GM18526 (cell line): ENCODE measurements around the gene DLG4.

Source experiments
- POLR2A ChIP-seq: IDR thresholded peaks from 3 replicates; pipeline ENCODE4 v1.6.1; 2011; ENCODE audit not compliant: insufficient read length; ENCODE audit errors: extremely low read depth

The DLG4 gene

DNA sequence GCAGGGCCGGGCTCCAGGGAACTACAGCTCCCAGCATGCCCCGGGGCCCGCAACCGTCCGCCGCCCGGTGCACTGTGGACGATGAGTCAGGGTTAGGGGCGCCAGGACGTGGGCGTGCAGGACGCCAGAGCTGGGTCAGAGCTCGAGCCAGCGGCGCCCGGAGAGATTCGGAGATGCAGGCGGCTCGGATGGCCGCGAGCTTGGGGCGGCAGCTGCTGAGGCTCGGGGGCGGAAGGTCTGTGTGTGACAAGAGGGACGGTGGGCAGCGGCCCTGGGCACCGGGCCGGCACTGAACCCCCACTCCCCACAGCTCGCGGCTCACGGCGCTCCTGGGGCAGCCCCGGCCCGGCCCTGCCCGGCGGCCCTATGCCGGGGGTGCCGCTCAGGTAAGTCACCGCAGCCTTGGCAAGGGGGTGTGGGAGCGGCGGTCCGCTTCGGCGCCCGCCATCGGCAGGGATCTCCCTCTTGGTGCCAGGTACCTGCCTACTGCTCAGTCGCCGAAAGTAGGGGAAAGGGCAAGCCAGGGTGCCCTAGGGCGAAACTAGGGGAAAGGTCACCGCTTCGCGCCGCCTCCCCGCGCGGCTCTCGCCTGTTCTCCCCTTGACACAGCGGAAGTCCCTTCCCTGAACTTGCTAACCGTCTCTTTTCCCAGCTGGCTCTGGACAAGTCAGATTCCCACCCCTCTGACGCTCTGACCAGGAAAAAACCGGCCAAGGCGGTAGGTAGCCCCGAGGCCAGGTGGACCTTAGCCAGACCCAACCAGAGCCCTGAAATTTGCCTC, at the start of gene DLG4, which contains the start of gene ACADVL:
Gene DLG4 (minus strand): TSS at position 25 of the 781 bp plus-strand sequence.
Gene ACADVL (plus strand): TSS at position 127 of the 781 bp plus-strand sequence. CDS start 47 bp downstream, at position 174.
- TF ChIP-seq POLR2A: peak; percentile 75

DNA sequence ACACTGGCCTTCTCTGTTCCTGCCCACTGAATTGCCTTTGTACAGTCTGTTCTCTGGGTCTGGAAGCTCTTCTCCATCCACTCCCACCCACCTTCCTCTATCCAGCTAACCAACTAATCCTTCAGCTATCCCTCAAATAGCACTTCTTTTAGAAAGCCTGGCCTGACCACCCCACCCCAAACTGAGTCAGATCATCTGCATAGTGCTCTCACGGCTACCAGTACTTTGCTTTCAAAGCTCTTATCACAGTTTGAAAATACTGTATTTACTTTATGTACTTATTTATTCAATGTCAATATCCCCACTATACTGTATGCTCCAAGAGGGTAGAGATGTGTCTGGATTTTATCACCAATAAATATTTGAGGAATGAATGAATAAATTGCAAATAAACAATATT, 47.1 kb upstream of the DLG4 start:
- no peak for TF ChIP-seq POLR2A

GRCh38 chr17:7263801-7264078, 44.1 kb upstream of the DLG4 start:
- no peak for TF ChIP-seq POLR2A

DNA sequence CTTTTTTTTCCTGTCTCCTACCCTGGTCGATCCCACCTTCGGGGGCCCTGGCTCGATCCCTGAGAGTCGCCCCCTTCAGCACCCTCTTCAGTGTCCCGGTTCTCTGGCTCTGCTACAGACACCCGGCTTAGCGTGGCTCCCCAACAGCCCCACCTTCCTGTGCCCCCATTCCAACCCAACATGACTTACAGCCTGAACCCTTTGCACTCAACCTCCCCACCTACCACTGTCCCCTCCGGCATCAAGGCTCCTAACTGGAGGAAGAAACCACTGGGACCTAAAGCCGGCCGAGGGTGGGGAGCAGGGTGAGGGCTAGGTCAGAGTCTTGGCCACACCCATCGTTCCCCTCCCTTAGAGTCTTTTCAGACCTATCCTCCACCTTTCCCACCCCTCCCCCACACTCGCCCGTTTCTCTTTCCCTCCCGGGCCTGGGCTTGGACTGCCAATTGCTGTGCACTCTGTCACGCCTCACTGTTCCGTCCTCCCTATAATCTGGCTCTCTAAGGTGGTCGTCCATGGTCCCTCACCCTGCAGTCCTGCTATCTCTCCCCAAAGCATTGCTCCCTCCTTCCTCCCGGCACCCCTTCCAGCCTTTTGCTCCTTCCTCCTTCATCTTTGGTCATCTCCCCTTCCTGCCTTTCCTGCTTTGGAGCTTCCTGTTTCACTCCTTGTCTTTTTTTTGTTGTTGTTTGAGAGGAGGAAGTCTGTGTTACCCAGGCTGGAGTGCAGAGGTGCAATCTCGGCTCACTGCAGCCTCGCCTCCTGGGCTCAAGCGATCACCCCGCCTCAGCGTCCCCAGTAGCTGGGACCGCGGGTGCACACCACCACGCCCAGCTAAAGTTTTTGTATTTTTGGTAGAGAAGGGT, 43.5 kb upstream of the DLG4 start:
- TF ChIP-seq POLR2A: no peak

DNA sequence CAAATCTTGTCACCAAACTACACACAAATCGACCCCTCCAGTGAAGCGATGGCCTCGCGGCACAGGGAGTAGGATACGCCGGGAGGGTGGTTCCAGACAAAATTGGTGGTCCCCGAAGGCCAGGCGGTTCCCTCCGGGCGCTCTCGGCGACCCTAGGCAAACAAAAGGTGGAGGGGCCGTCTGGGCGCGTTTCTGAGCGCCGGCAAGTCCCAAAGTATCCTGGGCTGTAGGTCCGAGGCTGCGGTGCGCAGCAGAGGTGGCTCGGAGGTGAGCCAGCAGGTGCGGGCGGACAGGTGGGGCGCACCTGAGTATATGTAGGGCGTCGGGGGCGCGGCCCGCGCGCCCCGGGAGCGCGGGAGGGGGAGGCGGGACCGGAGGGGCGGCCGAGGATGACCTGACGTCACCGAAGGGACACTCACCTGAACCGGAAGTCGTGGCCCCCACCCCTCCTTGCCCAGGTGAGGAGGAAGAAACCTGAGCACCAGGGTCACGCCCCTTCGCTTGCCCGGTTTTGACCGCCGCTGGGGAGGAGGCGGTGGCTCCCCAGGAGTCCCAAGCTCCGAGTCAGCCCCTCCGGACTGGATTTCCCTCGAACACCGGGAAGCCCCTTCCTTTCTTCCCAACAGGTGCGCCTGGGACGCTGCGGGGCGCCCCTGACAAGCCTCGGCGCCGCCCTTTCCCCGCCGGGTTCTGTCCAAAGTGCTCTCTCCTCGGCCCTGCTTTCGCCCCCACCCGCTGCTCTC, 42.7 kb upstream of the DLG4 start, which contains the start of gene CLDN7:
Gene CLDN7 (minus strand): TSS at position 287 of the 743 bp plus-strand sequence. CDS start 435 bp downstream, outside the sequence.
- no peak for TF ChIP-seq POLR2A

- TF ChIP-seq POLR2A: no peak
Observed at GRCh38 chr17:7261379-7262191, 41.9 kb upstream of the DLG4 start.

DNA sequence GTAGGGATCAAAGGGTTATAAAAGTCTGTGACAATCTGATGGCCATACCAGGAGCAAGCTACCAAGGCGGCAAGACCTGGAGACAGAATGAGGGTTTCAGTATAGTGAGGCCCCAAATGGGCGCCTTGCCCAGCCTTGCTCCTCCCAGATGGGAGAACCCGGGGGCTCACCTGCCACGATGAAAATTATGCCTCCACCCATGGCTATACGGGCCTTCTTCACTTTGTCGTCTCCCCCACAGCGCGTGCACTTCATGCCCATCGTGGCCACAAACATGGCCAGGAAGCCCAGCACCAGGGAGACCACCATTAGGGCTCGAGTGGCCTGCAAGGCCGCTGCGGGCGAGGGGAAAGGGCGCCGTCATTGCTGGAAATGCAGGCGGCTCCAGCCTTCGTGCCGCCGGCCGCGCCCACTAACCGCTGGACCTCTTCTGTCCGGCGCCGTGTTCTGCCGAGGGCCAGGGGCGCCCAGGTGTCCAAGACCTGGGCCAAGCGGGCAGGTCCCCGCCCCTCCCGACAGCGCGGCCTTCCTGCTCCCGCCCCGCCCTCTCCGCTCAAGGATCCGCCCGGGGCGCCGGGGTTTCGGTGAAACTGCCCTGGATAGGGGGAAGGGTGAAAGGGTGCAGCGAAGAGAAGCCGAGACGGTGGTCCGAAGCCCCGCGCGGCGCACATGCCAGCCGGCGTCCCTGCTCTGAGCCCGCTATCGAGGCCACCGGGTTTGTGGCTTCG, 41.2 kb upstream of the DLG4 start:
- no peak for TF ChIP-seq POLR2A

- TF ChIP-seq POLR2A: no peak
Observed at GRCh38 chr17:7260151-7260550, 40.5 kb upstream of the DLG4 start.

DNA sequence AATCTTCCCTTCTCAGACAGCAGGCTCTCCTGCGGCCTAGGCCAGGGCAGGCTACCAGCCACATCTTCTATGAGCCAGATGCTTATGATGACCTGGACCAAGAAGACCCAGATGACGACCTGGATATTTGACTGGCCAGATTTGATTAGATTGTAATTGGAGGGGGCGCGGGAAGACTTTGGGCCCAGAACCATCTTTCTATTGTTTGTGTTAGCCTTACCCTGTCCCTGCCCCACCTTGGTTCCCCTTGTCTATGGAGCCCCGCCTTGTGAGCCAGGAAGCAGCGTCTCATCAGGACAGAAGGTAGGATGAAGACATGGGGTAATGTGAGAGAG, 39.9 kb upstream of the DLG4 start:
- no peak for TF ChIP-seq POLR2A

DNA sequence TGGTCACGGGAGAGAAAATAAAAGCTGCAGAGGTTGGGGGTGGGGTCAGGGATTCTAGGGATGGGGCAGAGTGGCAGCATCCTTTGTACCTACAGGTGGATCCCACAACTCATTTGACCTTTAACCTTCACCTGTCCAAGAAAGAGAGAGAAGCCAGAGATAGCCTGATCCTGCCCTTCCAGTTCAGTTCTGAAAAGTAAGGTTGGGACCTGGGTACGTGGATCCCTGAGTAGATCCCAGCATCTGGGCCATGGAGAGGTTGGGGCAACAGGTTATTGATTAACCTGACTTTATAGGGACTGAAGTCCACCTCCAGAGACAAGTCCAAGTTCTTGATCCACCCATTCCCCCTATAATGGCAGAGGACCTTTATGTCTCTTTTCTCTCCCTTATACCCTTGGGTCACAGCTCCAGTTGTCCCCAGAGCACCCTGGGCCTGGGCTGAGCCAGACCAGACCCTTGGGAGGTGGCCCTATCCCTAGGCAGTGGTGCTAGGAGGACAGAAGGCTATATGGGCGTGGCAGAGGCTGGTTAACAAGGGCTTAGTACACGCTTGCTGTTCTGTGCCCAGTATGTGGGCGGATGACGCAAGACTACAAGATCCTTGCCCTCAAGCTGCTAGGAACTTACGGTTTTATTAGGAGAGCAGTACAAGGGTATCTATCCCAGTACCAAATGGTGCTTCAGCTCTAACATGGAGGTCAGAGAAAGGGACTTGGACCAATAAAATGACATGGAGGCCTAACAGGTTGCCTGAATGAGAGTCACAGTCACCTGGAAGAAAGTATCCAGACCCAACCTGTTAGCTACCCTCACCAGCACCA, 39.3 kb upstream of the DLG4 start:
- TF ChIP-seq POLR2A: no peak

DNA sequence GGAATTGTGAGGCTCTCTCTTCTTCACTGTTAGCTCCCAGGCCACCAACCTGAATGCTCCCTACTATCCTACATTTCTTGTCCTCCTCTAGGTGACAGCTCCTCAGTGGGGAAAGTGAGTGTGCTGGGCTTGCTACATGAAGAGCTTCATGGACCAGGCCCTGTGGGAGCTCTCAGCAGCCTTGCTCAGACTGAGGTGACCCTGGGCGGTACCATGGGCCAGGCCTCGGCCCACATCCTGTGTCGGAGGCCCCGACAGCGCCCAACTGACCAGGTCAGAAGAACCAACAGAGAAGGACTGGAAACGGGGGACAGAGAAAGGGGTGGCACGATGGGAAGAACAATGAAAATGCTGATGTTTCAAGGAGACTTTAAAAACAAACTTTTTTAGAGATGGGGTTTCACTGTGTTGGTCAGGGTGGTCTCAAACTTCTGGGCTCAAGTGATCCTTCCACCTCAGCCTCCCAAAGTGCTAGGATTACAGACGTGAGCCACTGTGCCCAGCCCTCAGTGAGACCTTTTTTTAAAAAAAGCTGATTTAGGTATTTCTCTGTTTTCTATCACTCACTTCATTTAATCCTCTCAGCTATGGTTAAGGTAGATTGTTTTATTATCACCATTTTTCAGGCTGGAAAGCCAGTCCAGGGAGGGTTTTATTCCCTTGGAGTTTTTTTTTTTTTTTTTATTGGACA, 37.3 kb upstream of the DLG4 start:
- no peak for TF ChIP-seq POLR2A

GRCh38 chr17:7254511-7254910, 34.9 kb upstream of the DLG4 start:
- TF ChIP-seq POLR2A: no peak

DNA sequence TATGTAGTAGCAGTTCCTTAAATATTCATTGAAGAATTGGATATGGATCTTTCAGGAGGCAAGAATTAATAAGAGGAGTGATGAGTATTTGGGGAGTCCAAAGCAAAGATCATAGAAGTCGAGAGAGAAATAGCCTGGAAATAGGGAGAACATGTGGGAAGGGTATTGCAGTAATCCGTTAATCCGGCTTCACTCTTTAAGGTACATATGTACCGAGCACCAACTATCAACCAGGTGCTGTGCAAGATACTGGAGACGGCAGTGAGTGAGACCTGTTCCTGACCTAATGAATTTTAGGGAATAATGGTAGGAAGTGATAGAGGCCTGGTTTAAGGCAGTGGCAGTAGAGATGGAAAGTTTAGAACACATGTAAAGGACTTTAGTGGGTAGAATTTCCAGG, 33.4 kb upstream of the DLG4 start:
- TF ChIP-seq POLR2A: no peak
